Measurements from ENCODE around the gene CFAP20.

The CFAP20 gene

DNA sequence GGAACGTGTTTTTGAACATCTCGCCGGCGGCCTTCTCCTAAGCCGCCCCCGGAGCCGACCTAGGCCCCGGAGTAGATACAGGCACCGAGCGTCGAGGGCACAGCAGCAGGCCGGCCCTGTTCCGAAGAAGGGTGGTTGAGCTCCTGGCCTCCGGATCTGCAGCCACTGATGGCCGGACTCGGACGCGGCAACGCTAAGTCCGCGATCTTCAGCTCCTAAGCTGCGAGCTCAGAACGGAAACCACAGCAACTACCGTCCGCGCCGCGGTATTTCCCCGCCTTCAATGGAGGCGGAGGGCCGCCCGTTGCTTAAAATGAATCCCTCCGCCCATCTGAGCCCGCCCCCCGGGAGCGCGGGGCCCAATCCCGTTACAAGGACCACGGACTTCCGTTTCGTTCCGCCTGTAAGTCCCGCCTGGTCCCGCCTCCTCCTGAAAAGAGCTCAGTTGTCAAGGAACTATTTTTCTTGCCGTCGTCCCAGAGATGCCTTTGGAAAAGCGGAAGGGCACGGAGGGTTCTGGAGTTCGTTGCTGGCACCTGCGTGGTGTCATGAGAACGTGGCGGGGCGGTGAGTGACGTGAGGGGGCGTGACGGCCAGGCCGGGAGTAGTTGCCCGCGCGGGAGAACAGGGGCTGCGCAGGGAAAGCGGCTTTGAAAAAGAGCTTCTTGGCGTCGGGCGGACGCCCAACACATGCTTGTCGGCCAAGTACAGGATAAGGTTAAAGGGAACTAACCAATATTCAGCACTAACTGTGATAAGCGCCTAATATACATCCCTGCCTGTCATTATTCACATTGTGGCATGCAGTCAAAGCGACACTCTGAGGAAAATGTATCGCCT, at the start of gene CFAP20:
CFAP20 (minus strand) TSS at position 285 of the 840 bp plus-strand sequence; CDS start at position 19, 266 bp downstream.
- DNase-seq (ENCODE audit: low read depth in 3 of 3): peak; percentile 92 to 95 (median 94)

GRCh38 chr16:58177353-58177710, 48.2 kb upstream of the CFAP20 start:
- DNase-seq (ENCODE audit: low read depth in 3 of 3): no peak

DNA sequence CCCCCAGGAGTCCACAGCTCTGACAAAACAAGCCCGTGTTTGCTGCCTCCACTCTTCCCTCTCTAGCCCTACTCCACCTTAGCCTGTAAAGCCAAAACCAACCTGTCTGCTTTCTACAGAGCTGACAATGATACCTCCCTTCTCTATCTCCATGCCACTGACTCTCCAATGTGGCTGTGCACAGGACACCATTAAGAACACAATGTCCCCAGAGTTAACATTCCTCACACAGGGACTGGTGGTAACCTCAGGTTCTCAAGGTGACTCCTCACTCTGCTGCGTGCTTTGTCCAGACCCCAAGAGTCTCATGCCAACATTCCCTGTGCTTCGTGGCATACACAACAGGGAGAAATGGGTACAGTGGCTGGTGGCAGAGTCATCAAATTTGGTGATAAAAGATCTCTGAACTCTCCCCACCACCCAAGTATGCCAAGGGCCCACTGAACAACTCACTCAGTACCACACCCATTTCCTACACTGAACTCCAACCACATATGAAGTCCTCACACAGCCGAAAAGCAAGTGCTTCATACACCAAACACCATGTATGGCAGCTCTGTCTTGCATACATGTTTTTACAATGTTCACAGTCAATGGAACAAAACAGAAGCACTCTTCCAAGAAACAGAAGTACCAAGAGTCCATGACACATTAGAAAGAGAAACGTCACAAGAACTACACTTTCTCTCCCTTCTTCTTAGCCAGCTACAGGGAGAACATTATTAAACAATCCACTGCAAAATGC, 47.6 kb upstream of the CFAP20 start:
- DNase-seq (ENCODE audit: low read depth in 3 of 3): no peak

GRCh38 chr16:58170223-58170622, 41.0 kb upstream of the CFAP20 start:
- DNase-seq (ENCODE audit: low read depth in 3 of 3): no peak

DNA sequence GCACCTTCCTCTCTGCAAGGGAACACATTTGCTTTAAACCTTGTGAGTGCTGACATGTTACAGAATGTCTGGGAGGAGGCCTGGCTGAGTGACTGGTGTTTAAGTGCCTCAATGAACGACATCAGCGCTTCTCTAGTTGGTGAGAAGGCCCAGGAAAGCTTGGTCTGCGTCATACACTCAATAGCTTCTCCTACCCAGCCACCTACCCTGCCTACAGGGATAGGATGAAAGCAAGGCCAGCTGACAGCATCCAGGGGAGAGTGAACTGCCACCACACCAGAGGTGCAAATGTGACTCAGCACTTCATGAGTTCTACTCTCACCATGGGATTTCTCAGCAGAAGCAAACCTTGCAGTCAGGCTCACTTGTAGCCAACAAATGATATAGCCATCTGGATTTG, 31.7 kb upstream of the CFAP20 start:
- no peak for DNase-seq (ENCODE audit: low read depth in 3 of 3)

GRCh38 chr16:58158725-58159124, 29.5 kb upstream of the CFAP20 start:
- no peak for DNase-seq (ENCODE audit: low read depth in 3 of 3)

DNA sequence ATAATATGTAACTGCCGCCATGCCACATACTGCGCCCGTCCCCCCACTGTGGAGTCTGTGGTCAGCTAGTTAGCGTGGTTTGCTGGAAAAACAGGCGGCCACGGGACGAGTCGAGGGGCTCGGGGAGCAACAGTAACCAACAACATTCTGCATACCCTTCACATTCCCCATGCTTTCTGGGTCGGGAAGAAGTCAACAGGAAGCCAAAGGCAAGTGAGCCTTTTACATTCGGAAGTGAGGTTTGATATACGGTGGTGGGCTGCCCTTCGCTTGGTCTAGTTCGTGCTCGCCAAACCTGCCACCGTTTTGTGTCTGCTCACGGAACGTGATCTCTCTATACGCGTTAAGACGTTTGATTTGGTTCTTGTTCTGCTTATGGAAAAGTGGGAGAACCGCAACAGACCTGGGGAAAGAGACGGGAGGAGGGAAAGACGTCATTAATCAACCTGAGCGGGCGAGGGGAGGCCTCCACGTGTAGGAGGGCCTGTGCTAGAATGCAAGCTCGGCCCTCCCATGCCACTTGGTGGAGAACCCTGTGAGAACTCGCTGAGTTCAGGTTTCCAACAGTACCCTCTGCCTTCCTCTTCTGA, 28.9 kb upstream of the CFAP20 start:
- no peak for DNase-seq (ENCODE audit: low read depth in 3 of 3)

DNA sequence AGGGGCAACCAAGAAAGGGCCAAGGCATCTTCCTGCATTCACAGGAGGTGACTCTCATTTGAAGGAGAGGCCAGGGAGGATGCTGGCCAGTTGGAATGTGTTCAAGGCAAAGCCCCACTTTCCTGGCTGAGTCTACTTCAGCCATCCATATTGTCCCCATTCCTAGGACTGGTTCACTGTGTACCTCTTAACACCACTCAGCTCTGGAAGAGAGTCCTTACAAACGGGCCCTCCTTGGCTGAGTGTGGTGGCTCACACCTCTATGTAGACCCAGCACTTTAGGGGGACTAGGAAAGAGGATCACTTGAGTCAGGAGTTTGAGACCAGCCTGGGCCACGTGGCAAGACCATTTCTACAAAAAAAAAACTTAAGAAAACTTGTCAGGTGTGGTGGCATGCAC, 28.1 kb upstream of the CFAP20 start:
- no peak for DNase-seq (ENCODE audit: low read depth in 3 of 3)

DNA sequence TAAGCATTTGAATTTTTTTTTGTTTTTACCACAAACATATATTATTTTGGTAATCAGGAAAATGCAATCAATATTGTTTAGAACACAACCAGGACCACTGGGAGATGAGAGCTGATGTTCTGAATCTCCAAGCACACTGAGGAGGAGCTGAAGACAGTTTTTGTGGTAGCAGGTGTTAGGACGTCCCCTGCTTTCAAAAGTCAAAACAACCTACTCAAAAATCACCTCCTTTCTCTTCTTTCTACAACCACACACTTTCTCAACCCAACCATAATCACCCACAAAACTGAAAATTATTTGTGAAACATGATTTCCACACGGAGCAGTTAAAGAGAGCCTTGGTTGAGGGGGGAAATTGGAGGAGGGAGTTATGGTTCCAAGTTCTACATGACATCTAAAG, 26.7 kb upstream of the CFAP20 start:
- DNase-seq (ENCODE audit: low read depth in 3 of 3): no peak

DNA sequence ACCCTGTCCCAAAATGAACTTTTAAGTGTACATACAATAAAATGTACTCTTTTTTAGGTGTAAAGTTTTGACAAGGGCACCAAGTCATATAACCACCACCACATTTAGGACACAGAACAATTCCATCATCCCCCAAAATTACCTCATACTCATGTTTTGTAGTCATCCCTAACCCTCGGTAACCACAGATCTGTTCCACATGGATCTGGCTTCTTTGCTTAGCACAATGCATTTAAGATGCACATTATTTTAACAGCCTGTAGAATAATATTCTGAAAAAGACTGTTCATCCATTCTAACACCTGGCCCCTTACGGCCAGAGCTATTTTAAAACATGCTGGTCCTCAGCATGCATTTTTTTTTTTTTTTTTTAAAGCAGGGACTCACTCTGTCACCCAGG, 25.2 kb upstream of the CFAP20 start:
- DNase-seq (ENCODE audit: low read depth in 3 of 3): no peak

- no peak for DNase-seq (ENCODE audit: low read depth in 3 of 3)
Observed at GRCh38 chr16:58152246-58152868, 23.2 kb upstream of the CFAP20 start.

- DNase-seq (ENCODE audit: low read depth in 3 of 3): no peak
Observed at GRCh38 chr16:58148526-58148925, 19.3 kb upstream of the CFAP20 start.

- no peak for DNase-seq (ENCODE audit: low read depth in 3 of 3)
Observed at GRCh38 chr16:58148099-58148498, 18.9 kb upstream of the CFAP20 start.

DNA sequence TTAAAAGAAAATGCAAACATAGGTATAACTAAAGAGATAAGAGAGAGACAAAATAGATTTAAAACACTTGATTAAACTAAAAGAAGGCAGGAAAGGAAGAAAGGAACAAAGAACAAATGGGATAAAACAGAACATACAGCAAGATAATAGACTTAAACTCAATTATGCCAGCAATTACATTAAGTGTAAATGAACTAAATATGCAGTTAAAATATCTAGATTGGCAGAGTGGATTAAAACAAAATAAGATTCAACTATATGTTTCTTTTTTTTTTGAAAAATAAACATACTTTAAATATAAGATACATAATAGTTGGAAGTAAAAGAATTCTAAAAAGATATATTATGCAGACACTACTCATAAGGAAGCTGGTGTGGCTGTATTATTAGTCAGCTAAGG, 9.7 kb upstream of the CFAP20 start:
- no peak for DNase-seq (ENCODE audit: low read depth in 3 of 3)

DNA sequence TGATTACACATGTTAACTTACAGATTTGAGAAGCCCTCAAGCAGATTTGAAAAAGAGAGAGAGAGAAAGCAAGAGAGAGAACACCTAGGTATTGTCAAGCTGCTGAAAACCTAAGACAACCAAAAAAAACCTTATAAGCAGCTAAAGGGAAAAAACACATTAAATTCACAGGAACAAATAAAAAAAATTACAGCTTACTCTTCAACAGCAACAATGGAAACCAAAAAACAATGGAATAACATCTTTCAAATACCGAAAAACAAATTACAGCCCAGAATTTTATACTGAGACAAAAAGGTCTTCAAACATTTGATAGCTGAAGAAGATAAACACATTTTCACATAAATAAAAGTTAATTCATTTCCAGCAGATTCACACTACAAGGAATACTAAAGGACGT, 8.4 kb upstream of the CFAP20 start:
- DNase-seq (ENCODE audit: low read depth in 3 of 3): no peak

DNA sequence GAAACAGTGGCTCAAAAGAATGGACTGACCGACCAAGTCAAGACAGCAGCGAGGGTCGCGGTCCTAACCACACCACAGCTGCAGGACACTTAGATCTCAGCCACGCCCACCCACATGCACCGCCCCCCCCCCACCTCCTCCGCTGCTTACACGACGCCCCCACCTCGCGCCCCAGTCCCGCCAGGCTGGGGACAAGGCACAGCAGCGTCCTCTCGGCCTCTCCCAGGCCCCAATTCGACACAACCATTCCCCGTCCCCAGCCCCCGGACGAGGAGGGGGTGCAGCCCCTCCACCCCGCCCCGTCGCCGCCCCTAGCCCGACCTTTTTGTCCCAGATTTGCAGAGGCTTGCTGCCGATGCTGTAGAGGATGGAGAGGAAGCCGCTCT, 477 bp downstream of the CFAP20 start:
- DNase-seq (ENCODE audit: low read depth in 3 of 3): peak in 1 of 3 donors; percentile 19

DNA sequence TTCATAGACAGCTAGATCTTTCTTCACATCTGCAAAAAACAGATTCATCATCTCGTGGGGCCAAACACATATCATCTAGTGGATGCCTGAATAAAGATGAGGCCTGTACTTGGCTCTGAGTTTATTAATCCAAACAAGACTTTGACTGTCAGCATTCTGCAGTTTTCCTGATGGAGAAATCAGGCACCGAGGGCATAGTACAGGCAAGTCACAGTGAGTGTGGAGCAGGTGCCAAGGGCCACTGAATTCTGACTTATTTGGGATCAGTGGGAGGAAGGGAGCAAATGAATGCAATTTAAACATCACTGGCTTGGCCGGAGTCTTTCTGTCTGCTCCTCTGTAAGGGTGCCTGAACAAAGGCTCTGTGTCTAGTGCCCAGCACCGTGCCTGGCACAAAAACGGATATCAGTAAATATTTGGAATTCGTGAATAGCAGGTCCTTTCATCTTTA, 975 bp downstream of the CFAP20 start:
- DNase-seq (ENCODE audit: low read depth in 3 of 3): no peak

- no peak for DNase-seq (ENCODE audit: low read depth in 3 of 3)
Observed at GRCh38 chr16:58127634-58128033, 1.5 kb downstream of the CFAP20 start.

GRCh38 chr16:58127033-58127556, 2.1 kb downstream of the CFAP20 start:
- DNase-seq (ENCODE audit: low read depth in 3 of 3): no peak

GRCh38 chr16:58126451-58126961, 2.7 kb downstream of the CFAP20 start:
- no peak for DNase-seq (ENCODE audit: low read depth in 3 of 3)

- no peak for DNase-seq (ENCODE audit: low read depth in 3 of 3)
Observed at GRCh38 chr16:58125781-58126335, 3.3 kb downstream of the CFAP20 start.

All from stimulated activated CD4-positive, alpha-beta T cell treated with anti-CD3 and anti-CD28 coated beads, TNF-alpha, amount 100 ng/mL, for 48 hours (primary cell).